A549 (cell line): ENCODE measurements around the gene PAM.

Experiments used
- CEBPB ChIP-seq, 2 experiments: fragments of >200 bp in 1 of 2; sonication (Bioruptor Twin) in 1 of 2; formaldehyde crosslinking in 1 of 2; IDR thresholded peaks; 2 replicates each; pipeline ENCODE4 v1.6.1; 2012 to 2016
- HDAC2 ChIP-seq: fragments of 200-600 bp; sonication (generic); IDR thresholded peaks from 2 replicates; pipeline ENCODE4 v1.6.1; 2016
- JUNB ChIP-seq: fragments of >200 bp; sonication (Bioruptor Twin); formaldehyde crosslinking; IDR thresholded peaks from 2 replicates; pipeline ENCODE4 v1.6.1; 2016
- RARB ChIP-seq: fragments of 250-450 bp; sonication (Bioruptor Pico); IDR thresholded peaks from 2 replicates; pipeline ENCODE4 v1.8.0; 2021; ENCODE audit warnings: mild to moderate bottlenecking, moderate library complexity
- TF ChIP-seq, protein P1 (sequence below): fragments of >200 bp; sonication (Bioruptor Twin); formaldehyde crosslinking; IDR thresholded peaks from 3 replicates; pipeline ENCODE4 v1.5.1; 2016

DNA sequence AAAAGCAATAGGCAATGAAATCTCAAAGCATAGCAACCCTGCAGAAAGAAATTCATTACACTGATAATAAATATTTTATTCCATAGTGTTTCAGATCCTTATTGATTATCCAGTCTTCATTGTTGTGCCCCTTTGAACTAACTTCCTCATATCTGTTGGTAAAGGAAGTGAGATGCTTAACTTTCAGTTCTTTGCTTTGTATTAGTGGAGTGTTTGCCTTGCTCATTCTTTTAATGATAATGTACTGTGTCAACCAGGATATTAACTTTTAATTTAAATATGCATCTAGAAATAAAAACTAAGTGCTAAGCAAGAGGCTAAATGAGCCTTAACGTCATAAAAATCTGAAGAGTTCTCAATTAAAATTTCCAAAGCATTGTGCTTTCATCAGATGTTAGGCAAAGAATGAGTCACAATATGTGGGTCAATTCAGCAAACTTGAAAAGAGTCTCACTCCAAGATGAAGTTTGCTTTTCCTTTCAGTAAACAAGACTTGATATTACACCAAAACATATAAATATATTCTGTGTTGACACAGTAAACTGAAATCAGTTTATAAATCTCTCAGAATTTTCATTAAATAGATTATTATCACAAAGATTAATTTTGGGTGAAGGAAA lies 258.9 kb downstream of the PAM start:
- TF ChIP-seq, protein P1, sequence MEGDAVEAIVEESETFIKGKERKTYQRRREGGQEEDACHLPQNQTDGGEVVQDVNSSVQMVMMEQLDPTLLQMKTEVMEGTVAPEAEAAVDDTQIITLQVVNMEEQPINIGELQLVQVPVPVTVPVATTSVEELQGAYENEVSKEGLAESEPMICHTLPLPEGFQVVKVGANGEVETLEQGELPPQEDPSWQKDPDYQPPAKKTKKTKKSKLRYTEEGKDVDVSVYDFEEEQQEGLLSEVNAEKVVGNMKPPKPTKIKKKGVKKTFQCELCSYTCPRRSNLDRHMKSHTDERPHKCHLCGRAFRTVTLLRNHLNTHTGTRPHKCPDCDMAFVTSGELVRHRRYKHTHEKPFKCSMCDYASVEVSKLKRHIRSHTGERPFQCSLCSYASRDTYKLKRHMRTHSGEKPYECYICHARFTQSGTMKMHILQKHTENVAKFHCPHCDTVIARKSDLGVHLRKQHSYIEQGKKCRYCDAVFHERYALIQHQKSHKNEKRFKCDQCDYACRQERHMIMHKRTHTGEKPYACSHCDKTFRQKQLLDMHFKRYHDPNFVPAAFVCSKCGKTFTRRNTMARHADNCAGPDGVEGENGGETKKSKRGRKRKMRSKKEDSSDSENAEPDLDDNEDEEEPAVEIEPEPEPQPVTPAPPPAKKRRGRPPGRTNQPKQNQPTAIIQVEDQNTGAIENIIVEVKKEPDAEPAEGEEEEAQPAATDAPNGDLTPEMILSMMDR, result no peak
- TF ChIP-seq CEBPB (IDR thresholded peaks at IDR 0.05) (no peak), JUNB (no peak), HDAC2 (no peak), RARB (CRISPR knock-in tag) (no peak)
